WERI-Rb-1 (cell line): ENCODE measurements around the gene SOX15.

Source experiments
- DNase-seq: peaks from one replicate; pipeline ENCODE4 v3.0.0-alpha.2; 2020
- H3K27ac ChIP-seq: fragments of 250-450 bp; sonication (Bioruptor Pico); 2 replicates; pipeline ENCODE4 v1.5.1; 2020; ENCODE audit warnings: mild to moderate bottlenecking, moderate library complexity
- H3K27me3 ChIP-seq: fragments of 250-450 bp; sonication (Bioruptor Pico); 2 replicates; pipeline ENCODE4 v1.5.1; 2021; ENCODE audit warnings: mild to moderate bottlenecking, low read depth, moderate library complexity; ENCODE audit not compliant: insufficient read depth, severe bottlenecking
- H3K36me3 ChIP-seq: fragments of 250-450 bp; sonication (Bioruptor Pico); 2 replicates; pipeline ENCODE4 v1.5.1; 2020; ENCODE audit warnings: mild to moderate bottlenecking, moderate library complexity
- H3K4me3 ChIP-seq: 2 replicates; pipeline ENCODE4 v1.5.1; 2011; ENCODE audit warnings: low read depth, mild to moderate bottlenecking, control low read depth, low read length
- H3K9me3 ChIP-seq: fragments of 250-450 bp; sonication (Bioruptor Pico); 2 replicates; pipeline ENCODE4 v1.5.1; 2021; ENCODE audit warnings: mild to moderate bottlenecking, moderate library complexity; ENCODE audit not compliant: severe bottlenecking
- CTCF ChIP-seq: IDR thresholded peaks from 2 replicates; pipeline ENCODE4 v1.5.1; 2011; ENCODE audit warnings: low read depth, mild to moderate bottlenecking, control low read depth, inconsistent platforms, low read length

The SOX15 gene

GRCh38 chr17:7559320-7560171 is 30.3 kb downstream of the SOX15 start:
- Histone ChIP-seq H3K27me3 (no peaks in the 10 kb centered on the region), H3K9me3 (no peaks in the 10 kb centered on the region), H3K36me3 (peaks cover 22% of the 10 kb centered on the region), H3K27ac (no peak overlapping the region), H3K4me3 (no peak overlapping the region)
- TF ChIP-seq CTCF, result no peak
- DNase-seq, result no peak

GRCh38 chr17:7558544-7559319 is 31.2 kb downstream of the SOX15 start, which contains the start of gene TNFSF13:
Gene TNFSF13 (plus strand): TSS chr17:7558750. CDS start chr17:7559040, 290 bp downstream.
- no peak for DNase-seq
- Histone ChIP-seq H3K27ac (no peak within 1 kb of the TSS), H3K27me3 (no peaks in the 10 kb centered on the region), H3K9me3 (no peaks in the 10 kb centered on the region), H3K36me3 (peaks cover 15% of the 10 kb centered on the region), H3K4me3 (no peak within 1 kb of the TSS)
- TF ChIP-seq CTCF, result no peak

- peak; percentile 30 for DNase-seq
- TF ChIP-seq CTCF, result no peak
- Histone ChIP-seq H3K36me3 (peaks cover 9% of the 10 kb centered on the region), H3K27ac (no peak overlapping the region), H3K9me3 (no peaks in the 10 kb centered on the region), H3K4me3 (no peak overlapping the region), H3K27me3 (no peaks in the 10 kb centered on the region)
These were observed 31.9 kb downstream of the SOX15 start for GRCh38 chr17:7557775-7558543.

GRCh38 chr17:7557147-7557764 is 32.6 kb downstream of the SOX15 start:
- Histone ChIP-seq H3K36me3 (peaks cover 6% of the 10 kb centered on the region; the same call in 1 of the 2 replicates), H3K27me3 (no peaks in the 10 kb centered on the region), H3K4me3 (no peak overlapping the region), H3K9me3 (no peaks in the 10 kb centered on the region), H3K27ac (no peak overlapping the region)
- TF ChIP-seq CTCF, result no peak
- no peak for DNase-seq

GRCh38 chr17:7556627-7557026 is 33.3 kb downstream of the SOX15 start:
- Histone ChIP-seq H3K27me3 (no peaks in the 10 kb centered on the region), H3K4me3 (no peak overlapping the region), H3K36me3 (0 out of 2 replicates have a peak, but pooled peaks cover 4% of the 10 kb centered on the region), H3K9me3 (no peaks in the 10 kb centered on the region), H3K27ac (no peak overlapping the region)
- TF ChIP-seq CTCF, result no peak
- no peak for DNase-seq
